HepG2 (cell line): Measurements from ENCODE around the gene C20orf141. TPM values are rescaled to one million over a fixed set of nuclear protein-coding genes. Genes with fewer than 3 reads are reported as not detected.

Experiments used
- ATAC-seq: fragments of 200-7000 bp; cut with Tn5 transposase; 3 replicates; pipeline ENCODE4 v1.9.1; 2020; ENCODE audit warnings: mild to moderate bottlenecking, moderate library complexity
- BruUV-seq: library from RNA; stranded (reverse); fragments of 400-500 nt; replicated peaks from 2 replicates; lab custom pipeline; 2021; lab: Mats Ljungman, UMichigan
- CTCF ChIA-PET: fragments of 300-600 bp; formaldehyde crosslinking; extraction: SDS; loops from one replicate; lab custom pipeline; 2021; ENCODE audit warnings: low total read pairs, inconsistent platforms, low intra/inter-chr PET ratio; lab: Yijun Ruan, JAX
- POLR2A ChIA-PET: fragments of 350-600 bp; sonication (Branson Sonifier 250); formaldehyde crosslinking; loops from one replicate; lab custom pipeline; 2020; ENCODE audit warnings: antibody characterized with exemption, inconsistent platforms; lab: Yijun Ruan, JAX
- DNase-seq: peaks from one replicate; pipeline ENCODE4 v3.0.0-alpha.2; 2015; ENCODE audit warnings: low spot score
- FAIRE-seq: peaks from 3 replicates; lab custom pipeline; 2011; peaks lifted over from hg19 to GRCh38; lab: Jason Lieb, UNC
- H2AFZ ChIP-seq: one replicate; pipeline ENCODE4 v1.6.1; 2011; ENCODE audit warnings: low read length, inconsistent platforms
- H3K27ac ChIP-seq: fragments of 300-600 bp; 3 replicates; pipeline ENCODE4 v1.8.0; 2011; ENCODE audit warnings: mixed run types, mild to moderate bottlenecking, mixed read lengths, low read length, inconsistent platforms; ENCODE audit not compliant: insufficient read depth; ENCODE audit errors: extremely low read length
- H3K27me3 ChIP-seq, 2 experiments: fragments of 200-600 bp in 1 of 2; 2 replicates in 1 of 2; 3 replicates in 1 of 2; pipeline versions ENCODE4 v1.6.0 to v1.8.0; 2011; ENCODE audit warnings: low read length in 2 of 2, mild to moderate bottlenecking in 2 of 2, moderate library complexity in 2 of 2, inconsistent platforms in 1 of 2; ENCODE audit not compliant: insufficient read depth in 2 of 2, control insufficient read depth in 1 of 2
- H3K36me3 ChIP-seq, 2 experiments: fragments of 200-600 bp in 1 of 2; replicated peaks in 1 of 2; 2 replicates in 1 of 2; 3 replicates in 1 of 2; pipeline versions ENCODE4 v1.5.1 to v1.8.0; 2011; ENCODE audit warnings: low read length in 2 of 2, inconsistent platforms in 1 of 2; ENCODE audit not compliant: insufficient read depth in 2 of 2, control insufficient read depth in 1 of 2
- H3K4me1 ChIP-seq: 2 replicates; pipeline ENCODE4 v1.5.1; 2012; ENCODE audit warnings: low read length, inconsistent platforms; ENCODE audit not compliant: insufficient read depth
- H3K4me2 ChIP-seq: 2 replicates; pipeline ENCODE4 v1.6.0; 2011; ENCODE audit warnings: low read depth, low read length, inconsistent platforms
- H3K4me3 ChIP-seq, 3 experiments: fragments of 200-600 bp in 1 of 3; sonication (generic), shearing (Covaris generic) in 1 of 3; replicated peaks in 1 of 3; 2 replicates each; pipeline ENCODE4 v1.5.1; 2011 to 2016; ENCODE audit warnings: low read length in 3 of 3, inconsistent platforms in 2 of 3, low read depth in 2 of 3, mild to moderate bottlenecking in 2 of 3, control low read depth in 1 of 3, mixed read lengths in 1 of 3; ENCODE audit not compliant: insufficient read depth in 1 of 3
- H3K79me2 ChIP-seq: one replicate; pipeline ENCODE4 v1.6.1; 2011; ENCODE audit warnings: low read length, inconsistent platforms; ENCODE audit not compliant: insufficient read depth
- H3K9ac ChIP-seq: 2 replicates; pipeline ENCODE4 v1.6.0; 2011; ENCODE audit warnings: mild to moderate bottlenecking, low read depth, low read length, inconsistent platforms; ENCODE audit not compliant: insufficient read depth
- H3K9me3 ChIP-seq: 2 replicates; pipeline ENCODE4 v1.5.1; 2012; ENCODE audit warnings: mild to moderate bottlenecking, low read length
- H4K20me1 ChIP-seq: 2 replicates; pipeline ENCODE4 v1.6.0; 2011; ENCODE audit warnings: inconsistent platforms, mild to moderate bottlenecking, low read length, moderate library complexity; ENCODE audit not compliant: insufficient read depth
- ETV6 ChIP-seq: sonication (generic); formaldehyde crosslinking; conservative IDR thresholded peaks from 2 replicates; pipeline ENCODE4 v1.4.0; 2020; ENCODE audit warnings: missing genetic modification reagents
- NRL ChIP-seq: sonication (generic); formaldehyde crosslinking; IDR thresholded peaks from 2 replicates; pipeline ENCODE4 v1.5.0; 2020; ENCODE audit warnings: missing genetic modification reagents, mild to moderate bottlenecking, moderate library complexity, borderline replicate concordance
- RAD51 ChIP-seq: fragments of 450-650 bp; IDR thresholded peaks from 2 replicates; pipeline ENCODE4 v1.6.1; 2016; ENCODE audit warnings: borderline replicate concordance
- RXRB ChIP-seq: IDR thresholded peaks from 2 replicates; pipeline ENCODE4 v1.6.1; 2016; ENCODE audit warnings: borderline replicate concordance, missing genetic modification reagents, missing compliant biosample characterization
- SMAD1 ChIP-seq: sonication (generic); formaldehyde crosslinking; IDR thresholded peaks from 2 replicates; pipeline ENCODE4 v1.4.0; 2020; ENCODE audit warnings: missing genetic modification reagents, low read depth, mild to moderate bottlenecking, borderline replicate concordance
- SP5 ChIP-seq: IDR thresholded peaks from 2 replicates; pipeline ENCODE4 v1.6.1; 2016; ENCODE audit warnings: low read depth, borderline replicate concordance
- ZBTB26 ChIP-seq: IDR thresholded peaks from 2 replicates; pipeline ENCODE4 v1.6.1; 2016; ENCODE audit warnings: missing compliant biosample characterization, missing genetic modification reagents, borderline replicate concordance
- ZNF720 ChIP-seq: sonication (generic); formaldehyde crosslinking; IDR thresholded peaks from 2 replicates; pipeline ENCODE4 v1.4.0; 2020; ENCODE audit warnings: missing genetic modification reagents
- ZNF777 ChIP-seq: sonication (generic); formaldehyde crosslinking; IDR thresholded peaks from 2 replicates; pipeline ENCODE4 v1.4.0; 2020; ENCODE audit warnings: missing genetic modification reagents
- ZNF839 ChIP-seq: sonication (generic); formaldehyde crosslinking; IDR thresholded peaks from 2 replicates; pipeline ENCODE4 v1.4.0; 2020; ENCODE audit warnings: missing genetic modification reagents, mild to moderate bottlenecking, borderline replicate concordance
- ZSCAN20 ChIP-seq: sonication (generic); formaldehyde crosslinking; IDR thresholded peaks from 2 replicates; pipeline ENCODE4 v1.4.0; 2020; ENCODE audit warnings: missing genetic modification reagents, mild to moderate bottlenecking, borderline replicate concordance
- ZSCAN5A ChIP-seq: sonication (generic); formaldehyde crosslinking; IDR thresholded peaks from 2 replicates; pipeline ENCODE4 v1.8.0; 2022; ENCODE audit warnings: mild to moderate bottlenecking, missing genetic modification reagents, borderline replicate concordance
- WGBS: methylation state at CpG from one replicate; pipeline ENCODE4 v1.1.6; 2017; ENCODE audit warnings: low lambda C conversion rate; 5-methylcytosine and 5-hydroxymethylcytosine counted together
- in situ Hi-C: cut with HindIII; loops from 2 replicates; pipeline ENCODE4 v1.10.0; 2017; ENCODE audit warnings: low pct_unique_long_range_greater_than_20kb; ENCODE audit not compliant: extremely low pct_ligation_motif_present
- intact Hi-C: fragments of 100-400 bp; cut with micrococcal nuclease; formaldehyde crosslinking; loops from one replicate; pipeline ENCODE4 v1.10.0; 2022; ENCODE audit not compliant: unreplicated experiment
- polyA plus RNA-seq, 8 experiments: library from polyadenylated mRNA; depleted of rRNA in 3 of 8; stranded (reverse) in 7 of 8; unstranded in 1 of 8; fragments of >200 nt; fragmentation: Illumina TruSeq in 4 of 8; extraction: Trizol in 4 of 8; gene quantifications; 2 replicates each; pipeline versions ENCODE4 v1.2.1 to v1.2.3, GENCODE V29; 2011 to 2016; ENCODE audit warnings: low read depth in 4 of 8, missing spikeins in 1 of 8, mixed read lengths in 1 of 8; ENCODE audit not compliant: insufficient read depth in 1 of 8
- total RNA-seq, 5 experiments: library from RNA; depleted of rRNA; stranded (reverse); fragments of >200 nt; fragmentation: Illumina TruSeq; extraction: Trizol; gene quantifications; 2 replicates each; pipeline ENCODE4 v1.2.3, GENCODE V29; 2016; ENCODE audit warnings: low read depth in 1 of 5
- TF ChIP-seq, protein P1 (sequence below): sonication (generic); formaldehyde crosslinking; IDR thresholded peaks from 2 replicates; pipeline ENCODE4 v1.4.0; 2020; ENCODE audit warnings: low read depth, missing genetic modification reagents

The C20orf141 gene
- total and polyA plus RNA-seq, 2 of the 13 experiments (the other 11 are each of a cell fraction or from before 2014, with no cell fraction given): not detected

GRCh38 chr20:2799688-2800520, 14.9 kb upstream of the C20orf141 start (continued):
- TF ChIP-seq, protein P1, sequence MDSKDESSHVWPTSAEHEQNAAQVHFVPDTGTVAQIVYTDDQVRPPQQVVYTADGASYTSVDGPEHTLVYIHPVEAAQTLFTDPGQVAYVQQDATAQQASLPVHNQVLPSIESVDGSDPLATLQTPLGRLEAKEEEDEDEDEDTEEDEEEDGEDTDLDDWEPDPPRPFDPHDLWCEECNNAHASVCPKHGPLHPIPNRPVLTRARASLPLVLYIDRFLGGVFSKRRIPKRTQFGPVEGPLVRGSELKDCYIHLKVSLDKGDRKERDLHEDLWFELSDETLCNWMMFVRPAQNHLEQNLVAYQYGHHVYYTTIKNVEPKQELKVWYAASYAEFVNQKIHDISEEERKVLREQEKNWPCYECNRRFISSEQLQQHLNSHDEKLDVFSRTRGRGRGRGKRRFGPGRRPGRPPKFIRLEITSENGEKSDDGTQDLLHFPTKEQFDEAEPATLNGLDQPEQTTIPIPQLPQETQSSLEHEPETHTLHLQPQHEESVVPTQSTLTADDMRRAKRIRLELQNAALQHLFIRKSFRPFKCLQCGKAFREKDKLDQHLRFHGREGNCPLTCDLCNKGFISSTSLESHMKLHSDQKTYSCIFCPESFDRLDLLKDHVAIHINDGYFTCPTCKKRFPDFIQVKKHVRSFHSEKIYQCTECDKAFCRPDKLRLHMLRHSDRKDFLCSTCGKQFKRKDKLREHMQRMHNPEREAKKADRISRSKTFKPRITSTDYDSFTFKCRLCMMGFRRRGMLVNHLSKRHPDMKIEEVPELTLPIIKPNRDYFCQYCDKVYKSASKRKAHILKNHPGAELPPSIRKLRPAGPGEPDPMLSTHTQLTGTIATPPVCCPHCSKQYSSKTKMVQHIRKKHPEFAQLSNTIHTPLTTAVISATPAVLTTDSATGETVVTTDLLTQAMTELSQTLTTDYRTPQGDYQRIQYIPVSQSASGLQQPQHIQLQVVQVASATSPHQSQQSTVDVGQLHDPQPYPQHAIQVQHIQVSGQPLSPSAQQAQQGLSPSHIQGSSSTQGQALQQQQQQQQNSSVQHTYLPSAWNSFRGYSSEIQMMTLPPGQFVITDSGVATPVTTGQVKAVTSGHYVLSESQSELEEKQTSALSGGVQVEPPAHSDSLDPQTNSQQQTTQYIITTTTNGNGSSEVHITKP (CRISPR knock-in tag): no peak
- no peak for TF ChIP-seq SP5 (CRISPR knock-in tag)
- 0 out of 2 replicates have a peak, but pooled peaks have one; percentile 35 for TF ChIP-seq NRL
- no peak for TF ChIP-seq ZSCAN20 (CRISPR knock-in tag)
- TF ChIP-seq ZNF839: 0 out of 2 replicates have a peak, but pooled peaks have one; percentile 1

DNA sequence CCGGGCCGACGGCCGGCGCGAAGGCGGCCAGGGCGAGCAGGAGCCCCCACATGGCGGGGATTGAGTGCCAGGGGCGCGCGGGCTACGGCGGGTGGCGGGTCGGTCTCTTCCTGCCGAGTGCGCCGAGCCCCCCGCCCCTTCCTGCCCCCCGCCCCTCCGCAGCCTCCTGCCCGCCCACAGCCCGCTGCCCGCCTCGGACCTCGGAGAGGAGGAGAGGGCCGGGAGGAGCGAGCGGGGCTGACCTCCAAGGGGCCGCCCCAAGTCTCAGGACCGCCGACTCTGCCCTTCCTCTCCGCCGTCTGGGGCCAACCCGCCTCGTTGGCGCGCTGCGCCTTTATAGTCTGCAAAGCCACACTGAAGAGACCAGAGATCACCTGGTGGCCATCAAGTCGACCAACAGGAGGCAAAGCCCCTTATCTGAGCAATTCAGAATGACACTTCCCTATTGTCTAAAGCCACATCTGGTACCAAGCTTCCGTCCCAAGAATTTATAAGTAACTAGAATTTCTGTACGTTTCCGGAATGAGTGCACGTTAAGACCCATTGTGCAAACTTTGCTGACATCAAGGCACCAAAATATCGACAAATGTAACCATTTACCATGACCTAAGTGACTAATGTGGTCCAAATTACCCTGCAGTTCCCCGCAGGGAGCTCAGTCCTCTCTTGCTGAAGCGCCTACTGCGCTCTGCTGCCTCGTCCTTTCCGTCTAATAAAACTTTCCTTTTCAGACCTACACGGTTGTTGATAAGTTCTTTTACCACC, 14.1 kb upstream of the C20orf141 start, which contains the start of gene CPXM1:
Gene CPXM1, minus strand, starts transcription at position 107 of the 765 bp plus-strand sequence. Its CDS starts 55 bp downstream, at position 52.
- Histone ChIP-seq H3K27me3 (peaks cover 15 to 81% of the 10 kb centered on the region in 2 experiments), H3K36me3 (no peaks in the 10 kb centered on the region), H3K79me2 (no peaks in the 10 kb centered on the region), H4K20me1 (no peaks in the 10 kb centered on the region), H3K4me3 (peak within 1 kb of the TSS; percentile 20 to 55 (median 27); a peak in 4 of 6 replicates), H3K9me3 (no peaks in the 10 kb centered on the region), H3K9ac (no peak within 1 kb of the TSS), H3K4me1 (peaks cover 10% of the 10 kb centered on the region), H3K27ac (no peak within 1 kb of the TSS), H2AFZ (no peak within 1 kb of the TSS), H3K4me2 (peak within 1 kb of the TSS; percentile 64)
- DNase-seq: peak; percentile 46
- peak; percentile 71 for FAIRE-seq
- WGBS: 16% methylated on average over 29 of the region's 52 CpGs
- intact Hi-C loops (no loop called here), in situ Hi-C loops (no loop called here)
- no TSS peak for BruUV-seq
- ChIA-PET POLR2A (no interaction called here), CTCF (no interaction called here)
- ATAC-seq: peak; percentile 71
- TF ChIP-seq ZNF777 (CRISPR knock-in tag) (peak; percentile 56; the same call in 1 of the 2 replicates), ZNF720 (CRISPR knock-in tag) (no peak), RXRB (CRISPR knock-in tag) (no peak), RAD51 (no peak), SMAD1 (CRISPR knock-in tag) (no peak), ETV6 (CRISPR knock-in tag) (no peak), ZSCAN5A (CRISPR knock-in tag) (no peak), ZBTB26 (CRISPR knock-in tag) (no peak)
